VCaP (cell line): Measurements from ENCODE around the gene SLC16A12.
"Not testable (repeated sequence)": the region's sequence is repeated elsewhere in the genome, so short reads cannot be mapped to it uniquely, and the experiment has no call there.

Experiments used
- H3K27ac ChIP-seq: fragments of 450-650 bp; 2 replicates; pipeline ENCODE4 v1.5.1; 2017
- TF ChIP-seq, protein P1 (sequence below): fragments of 450-650 bp; conservative IDR thresholded peaks from 2 replicates; pipeline ENCODE4 v1.5.1; 2017; ENCODE audit warnings: mild to moderate bottlenecking, moderate library complexity

SLC16A12 gene

DNA sequence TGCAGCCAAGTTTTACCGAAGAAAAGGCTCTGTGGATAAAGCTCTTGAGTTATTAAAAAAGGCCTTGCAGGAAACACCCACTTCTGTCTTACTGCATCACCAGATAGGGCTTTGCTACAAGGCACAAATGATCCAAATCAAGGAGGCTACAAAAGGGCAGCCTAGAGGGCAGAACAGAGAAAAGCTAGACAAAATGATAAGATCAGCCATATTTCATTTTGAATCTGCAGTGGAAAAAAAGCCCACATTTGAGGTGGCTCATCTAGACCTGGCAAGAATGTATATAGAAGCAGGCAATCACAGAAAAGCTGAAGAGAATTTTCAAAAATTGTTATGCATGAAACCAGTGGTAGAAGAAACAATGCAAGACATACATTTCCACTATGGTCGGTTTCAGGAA lies 132.4 kb downstream of the SLC16A12 start:
- no peak overlapping the region for H3K27ac ChIP-seq
- TF ChIP-seq, protein P1, sequence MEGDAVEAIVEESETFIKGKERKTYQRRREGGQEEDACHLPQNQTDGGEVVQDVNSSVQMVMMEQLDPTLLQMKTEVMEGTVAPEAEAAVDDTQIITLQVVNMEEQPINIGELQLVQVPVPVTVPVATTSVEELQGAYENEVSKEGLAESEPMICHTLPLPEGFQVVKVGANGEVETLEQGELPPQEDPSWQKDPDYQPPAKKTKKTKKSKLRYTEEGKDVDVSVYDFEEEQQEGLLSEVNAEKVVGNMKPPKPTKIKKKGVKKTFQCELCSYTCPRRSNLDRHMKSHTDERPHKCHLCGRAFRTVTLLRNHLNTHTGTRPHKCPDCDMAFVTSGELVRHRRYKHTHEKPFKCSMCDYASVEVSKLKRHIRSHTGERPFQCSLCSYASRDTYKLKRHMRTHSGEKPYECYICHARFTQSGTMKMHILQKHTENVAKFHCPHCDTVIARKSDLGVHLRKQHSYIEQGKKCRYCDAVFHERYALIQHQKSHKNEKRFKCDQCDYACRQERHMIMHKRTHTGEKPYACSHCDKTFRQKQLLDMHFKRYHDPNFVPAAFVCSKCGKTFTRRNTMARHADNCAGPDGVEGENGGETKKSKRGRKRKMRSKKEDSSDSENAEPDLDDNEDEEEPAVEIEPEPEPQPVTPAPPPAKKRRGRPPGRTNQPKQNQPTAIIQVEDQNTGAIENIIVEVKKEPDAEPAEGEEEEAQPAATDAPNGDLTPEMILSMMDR, result no peak

DNA sequence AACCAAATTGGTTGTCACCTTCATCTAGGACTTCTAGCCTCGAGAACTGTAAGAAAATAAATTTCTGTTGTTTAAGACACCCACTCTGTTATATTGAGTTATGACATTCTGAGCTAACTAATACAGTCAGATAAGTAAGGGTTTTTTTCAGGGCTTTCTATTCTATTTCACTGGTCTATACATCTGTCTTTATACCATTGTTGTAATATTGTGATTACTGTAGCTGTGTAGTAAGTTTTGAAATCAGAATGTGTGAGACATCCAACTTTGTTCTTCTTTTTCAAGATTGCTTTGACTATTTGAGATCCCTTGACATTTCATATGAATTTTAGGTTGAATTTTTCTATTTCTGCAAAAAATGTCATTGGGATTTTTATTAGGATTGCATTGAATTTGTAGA lies 135.4 kb downstream of the SLC16A12 start:
- H3K27ac ChIP-seq, result no peak overlapping the region
- TF ChIP-seq, protein P1, result no peak

DNA sequence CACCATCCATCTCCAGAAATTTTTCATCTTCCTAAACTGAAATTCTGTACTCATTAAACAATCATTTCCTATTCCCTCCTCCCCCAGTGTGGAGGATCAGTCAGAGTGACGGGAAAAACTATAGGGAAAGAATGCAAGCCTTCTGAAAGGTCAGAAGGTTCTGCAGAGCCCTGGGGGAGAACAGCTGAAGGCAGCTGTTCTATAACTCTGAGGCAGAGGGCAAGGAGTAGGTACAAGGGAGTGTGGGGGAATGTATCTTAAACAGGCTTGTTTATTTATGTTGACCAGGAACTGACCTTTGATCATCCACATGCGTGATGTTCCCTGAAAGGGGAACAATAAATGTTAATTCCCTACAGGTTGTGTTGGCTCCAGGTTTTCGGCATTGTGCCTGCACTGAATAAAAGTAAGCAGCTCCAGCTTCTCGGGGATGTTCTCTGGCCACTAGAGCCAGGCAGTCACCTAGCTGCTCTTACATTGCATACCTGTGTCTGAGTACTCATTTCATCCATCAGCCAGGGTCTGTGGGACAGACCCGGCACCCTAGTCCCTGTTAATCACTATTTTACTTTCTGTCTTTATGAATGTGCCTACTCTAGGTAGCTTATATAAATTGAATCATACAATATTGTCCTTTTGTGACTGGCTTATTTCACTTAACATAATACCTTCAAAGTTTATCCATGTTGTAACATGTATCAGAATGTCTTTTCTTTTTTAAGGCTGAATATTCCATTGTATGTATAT lies 137.2 kb downstream of the SLC16A12 start:
- TF ChIP-seq, protein P1, result no peak
- H3K27ac ChIP-seq, result no peak overlapping the region

DNA sequence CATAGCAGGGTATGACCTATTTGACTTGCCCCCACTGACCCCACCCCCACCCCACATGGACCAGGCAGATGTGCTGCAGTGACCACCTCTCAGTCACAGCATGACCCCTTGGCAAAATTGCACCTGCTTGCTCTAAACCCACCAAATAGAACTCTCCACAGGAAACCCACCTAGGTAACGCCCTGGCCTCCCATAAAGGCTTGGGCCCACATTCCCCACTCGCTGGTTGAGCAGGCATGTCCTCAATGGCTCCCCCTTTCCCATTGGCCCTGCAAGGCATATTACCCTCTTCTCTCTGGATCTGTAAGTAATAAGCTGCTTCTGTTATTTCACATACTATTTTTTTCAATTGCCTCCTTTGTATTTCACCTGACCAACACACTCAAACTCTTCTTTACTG lies 140.3 kb downstream of the SLC16A12 start:
- no peak overlapping the region for H3K27ac ChIP-seq
- TF ChIP-seq, protein P1, result no peak

DNA sequence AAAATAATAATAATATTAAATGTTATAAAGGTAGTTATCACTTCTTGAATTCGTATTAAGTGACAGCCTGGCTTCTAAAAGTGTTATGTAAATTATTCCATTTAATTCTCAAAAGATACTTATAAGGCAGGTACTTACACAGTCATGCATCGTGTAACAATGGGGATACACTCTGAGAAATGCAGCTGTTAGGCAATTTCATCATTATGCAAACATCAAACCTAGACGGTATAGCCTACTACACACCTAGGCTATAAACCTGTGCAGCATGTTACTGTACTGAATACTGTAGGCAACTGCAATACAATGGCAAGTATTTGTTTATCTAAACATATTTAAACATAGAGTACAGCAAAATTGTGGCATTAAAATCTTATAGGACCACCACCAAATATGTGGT lies 141.5 kb downstream of the SLC16A12 start:
- TF ChIP-seq, protein P1, result no peak

DNA sequence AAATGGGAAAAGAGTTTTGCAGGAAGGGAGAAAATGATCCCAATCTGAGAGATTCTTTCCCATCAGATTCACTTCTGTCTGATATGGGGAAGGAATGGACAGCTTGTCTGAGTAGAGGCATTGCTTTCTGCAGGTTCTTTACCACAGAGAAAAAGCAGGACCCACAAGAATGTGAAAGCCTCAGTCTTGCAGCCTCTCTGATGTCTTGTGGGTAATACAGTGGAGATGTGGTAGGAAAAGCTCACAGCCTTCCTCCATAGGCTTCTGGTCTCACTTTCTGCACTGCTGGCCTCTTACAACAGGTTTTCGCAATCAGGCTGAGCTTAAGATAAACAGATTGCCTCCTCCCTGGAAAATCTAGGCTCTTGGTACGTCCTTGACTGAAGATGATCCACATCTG lies 142.4 kb downstream of the SLC16A12 start:
- TF ChIP-seq, protein P1, result no peak
- H3K27ac ChIP-seq, result peak overlapping the region; percentile 59

More for the DNA sequence above, 141.5 kb downstream of the SLC16A12 start:
- no peak overlapping the region for H3K27ac ChIP-seq

DNA sequence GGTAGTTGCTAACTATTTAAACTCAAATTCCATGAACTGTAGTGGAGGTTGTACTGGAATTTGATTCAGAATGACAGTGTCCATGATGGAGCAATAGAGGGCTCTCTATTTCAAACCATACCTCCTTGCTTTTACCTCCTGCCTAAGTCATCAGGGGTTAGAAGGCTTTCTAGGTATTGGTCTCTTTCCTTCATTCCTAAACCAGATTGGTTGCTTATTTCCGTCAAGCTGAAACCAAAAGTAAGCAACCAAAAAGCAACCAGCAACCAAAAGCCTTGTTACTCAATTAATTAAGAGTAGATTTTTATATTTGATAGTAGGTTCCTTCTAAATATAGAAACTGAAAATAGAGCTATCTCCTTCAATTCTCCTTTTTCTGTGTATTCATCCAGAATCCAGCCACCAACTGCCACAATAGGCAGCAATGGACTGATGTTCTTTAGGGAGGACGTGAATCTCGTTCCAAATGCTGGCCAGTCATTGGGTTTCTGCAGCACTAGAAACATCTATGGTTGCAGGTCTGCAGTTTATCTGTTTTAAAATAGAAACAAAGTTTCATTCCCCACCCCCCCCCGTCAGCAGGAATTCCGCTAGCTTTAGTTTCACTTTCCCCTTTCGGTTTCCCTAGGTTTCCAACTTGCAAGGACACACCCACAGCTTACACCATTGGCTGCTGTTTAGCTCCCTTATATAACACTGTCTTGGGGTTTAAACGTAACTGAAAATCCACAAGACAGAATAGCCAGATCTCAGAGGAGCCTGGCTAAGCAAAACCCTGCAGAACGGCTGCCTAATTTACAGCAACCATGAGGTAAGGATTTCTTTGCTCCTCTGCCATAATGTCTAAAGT lies 143.3 kb downstream of the SLC16A12 start, which contains the start of gene IFIT1:
Gene IFIT1, plus strand, starts transcription at position 717 of the 850 bp plus-strand sequence. Its CDS starts 90 bp downstream, at position 807.
- H3K27ac ChIP-seq, result peak within 1 kb of the TSS; percentile 59
- TF ChIP-seq, protein P1, result no peak

DNA sequence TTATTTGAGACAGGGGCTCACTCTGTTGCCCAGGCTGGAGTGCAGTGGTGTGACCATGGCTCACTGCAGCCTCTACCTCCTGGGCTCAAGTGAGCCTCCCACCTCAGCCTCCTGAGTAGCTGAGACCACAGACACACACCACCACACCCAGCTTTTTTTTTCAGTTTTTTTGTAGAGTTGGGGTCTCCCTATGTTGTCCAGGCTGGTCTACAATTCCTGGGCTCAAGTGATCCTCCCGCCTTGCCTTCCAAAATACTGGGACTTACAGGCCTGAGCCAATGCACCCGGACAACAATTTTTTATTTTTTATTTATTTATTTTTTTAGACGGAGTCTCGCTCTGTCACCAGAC lies 144.2 kb downstream of the SLC16A12 start:
- H3K27ac ChIP-seq, result not testable (repeated sequence)
